A549 treated with CpdA at 1 μM for 4 hours (cell line): ENCODE data around the gene LCN12. TPM values are rescaled to one million over a fixed set of nuclear protein-coding genes. Genes with fewer than 3 reads are reported as not detected.

Source experiments
- total RNA-seq: library from RNA; stranded (reverse); fragments of 200-300 nt; extraction: Qiagen RNA extraction; gene quantifications from 5 replicates; pipeline ENCODE4 v1.2.3, GENCODE V29; 2022; ENCODE audit warnings: low read depth

Gene LCN12
- 0.51 to 2.0 TPM (median 1.1 TPM) in 5 replicates for total RNA-seq

GRCh38 chr9:136951541-136952320, at the start of gene LCN12:
Gene LCN12, plus strand, starts transcription at chr9:136952273. Its CDS starts 55 bp downstream, at chr9:136952328.

GRCh38 chr9:136944519-136945332, 7.3 kb upstream of the LCN12 start, which contains the start of the genes C8G and FBXW5:
Gene C8G, plus strand, starts transcription at chr9:136945243. Its CDS starts 78 bp downstream, at chr9:136945321.
Gene FBXW5, minus strand, starts transcription at chr9:136944738. Its CDS starts 655 bp downstream, at chr9:136944083.

GRCh38 chr9:136977223-136977622, 25.1 kb downstream of the LCN12 start, which contains the start of gene PTGDS:
Gene PTGDS, plus strand, starts transcription at chr9:136977504. Its CDS starts 75 bp downstream, at chr9:136977579.

GRCh38 chr9:136982232-136983051, 30.4 kb downstream of the LCN12 start, which contains the start of gene LCNL1:
Gene LCNL1, plus strand, starts transcription at chr9:136982993. Its CDS starts 594 bp downstream, at chr9:136983587.

GRCh38 chr9:136991993-136992818, 40.1 kb downstream of the LCN12 start, which contains the start of gene PAXX:
Gene PAXX, plus strand, starts transcription at chr9:136992422. Its CDS starts 22 bp downstream, at chr9:136992444.

GRCh38 chr9:136996361-136997292, 44.6 kb downstream of the LCN12 start, which contains the start of gene CLIC3:
Gene CLIC3, minus strand, starts transcription at chr9:136996568. Its CDS starts 25 bp downstream, at chr9:136996543.

Other genes with a start within 250 kb of the LCN12 start
- 6.4 to 10.5 TPM (median 7.9 TPM) in 5 replicates for gene DIPK1B, start 239.7 kb upstream of the LCN12 start, total RNA-seq
- gene LCN10, start 209.3 kb upstream of the LCN12 start, total RNA-seq: not detected in 5 replicates
- gene LCN6, start 203.7 kb upstream of the LCN12 start, total RNA-seq: not detected in 5 replicates
- not detected in 5 replicates for gene LCN8, start 194.0 kb upstream of the LCN12 start, total RNA-seq
- gene LCN15, start 187.8 kb upstream of the LCN12 start, total RNA-seq: 0.09 TPM in 1 of 5 replicates, not detected in the others
- 55.2 to 75.9 TPM (median 73.0 TPM) in 5 replicates for gene TMEM141, start 160.9 kb upstream of the LCN12 start, total RNA-seq
- 0.20 to 0.83 TPM (median 0.45 TPM) in 5 replicates for gene CCDC183, start 155.9 kb upstream of the LCN12 start, total RNA-seq
- gene RABL6, start 144.3 kb upstream of the LCN12 start, total RNA-seq: 64.0 to 87.2 TPM (median 78.8 TPM) in 5 replicates
- 3.1 to 4.3 TPM (median 4.0 TPM) in 5 replicates for gene AJM1, start 109.8 kb upstream of the LCN12 start, total RNA-seq
- 255 to 327 TPM (median 305 TPM) in 5 replicates for gene PHPT1, start 102.9 kb upstream of the LCN12 start, total RNA-seq
- 1.8 to 5.5 TPM (median 4.6 TPM) in 5 replicates for gene MAMDC4, start 99.9 kb upstream of the LCN12 start, total RNA-seq
- gene EDF1, start 86.0 kb upstream of the LCN12 start, total RNA-seq: 418 to 545 TPM (median 475 TPM) in 5 replicates
- 46.3 to 81.8 TPM (median 69.1 TPM) in 5 replicates for gene TRAF2, start 65.8 kb upstream of the LCN12 start, total RNA-seq
- gene FBXW5, start 7.5 kb upstream of the LCN12 start, total RNA-seq: 61.9 to 101 TPM (median 95.1 TPM) in 5 replicates
- 0.54 to 1.9 TPM (median 1.2 TPM) in 5 replicates for gene C8G, start 7.0 kb upstream of the LCN12 start, total RNA-seq
- gene PTGDS, start 25.2 kb downstream of the LCN12 start, total RNA-seq: 0.35 to 0.71 TPM (median 0.39 TPM) in 3 of 5 replicates, not detected in the others
- 0.02 TPM in 1 of 5 replicates, not detected in the others for gene LCNL1, start 30.7 kb downstream of the LCN12 start, total RNA-seq
- gene PAXX, start 40.1 kb downstream of the LCN12 start, total RNA-seq: 49.2 to 83.7 TPM (median 73.5 TPM) in 5 replicates
- 1.7 to 4.0 TPM (median 3.5 TPM) in 5 replicates for gene CLIC3, start 44.3 kb downstream of the LCN12 start, total RNA-seq
- gene ABCA2, start 76.0 kb downstream of the LCN12 start, total RNA-seq: 23.2 to 31.7 TPM (median 25.6 TPM) in 5 replicates
- 0.05 TPM in 2 of 5 replicates, not detected in the others for gene FUT7, start 79.8 kb downstream of the LCN12 start, total RNA-seq
- gene NPDC1, start 93.9 kb downstream of the LCN12 start, total RNA-seq: 36.7 to 87.5 TPM (median 78.6 TPM) in 5 replicates
- gene ENTPD2, start 101.8 kb downstream of the LCN12 start, total RNA-seq: 0.72 to 1.2 TPM (median 0.76 TPM) in 5 replicates
- gene SAPCD2, start 118.3 kb downstream of the LCN12 start, total RNA-seq: 13.9 to 28.6 TPM (median 24.4 TPM) in 5 replicates
- gene UAP1L1, start 125.2 kb downstream of the LCN12 start, total RNA-seq: 9.7 to 15.4 TPM (median 11.3 TPM) in 5 replicates
- 41.0 to 54.7 TPM (median 47.7 TPM) in 5 replicates for gene MAN1B1, start 134.7 kb downstream of the LCN12 start, total RNA-seq
- 71.6 to 131 TPM (median 112 TPM) in 5 replicates for gene DPP7, start 162.5 kb downstream of the LCN12 start, total RNA-seq
- gene GRIN1, start 186.9 kb downstream of the LCN12 start, total RNA-seq: 0.31 to 1.0 TPM (median 0.38 TPM) in 5 replicates
- 0.48 to 2.1 TPM (median 1.3 TPM) in 5 replicates for gene LRRC26, start 217.8 kb downstream of the LCN12 start, total RNA-seq
- gene TMEM210, start 219.8 kb downstream of the LCN12 start, total RNA-seq: not detected in 5 replicates
- gene ANAPC2, start 236.3 kb downstream of the LCN12 start, total RNA-seq: 25.4 to 37.9 TPM (median 36.1 TPM) in 5 replicates
- 88.4 to 157 TPM (median 143 TPM) in 5 replicates for gene SSNA1, start 236.4 kb downstream of the LCN12 start, total RNA-seq
- gene TPRN, start 248.5 kb downstream of the LCN12 start, total RNA-seq: 5.6 to 11.1 TPM (median 10.3 TPM) in 5 replicates